GM23338 (cell line): ENCODE measurements around the gene MEIG1. TPM values are rescaled to one million over a fixed set of nuclear protein-coding genes. Genes with fewer than 3 reads are reported as not detected.

ENCODE experiments used
- ATAC-seq: fragments of 200-7000 bp; cut with Tn5 transposase; 3 replicates; pipeline ENCODE4 v1.9.1; 2020
- DNase-seq: peaks from one replicate; pipeline ENCODE4 v3.0.0-alpha.2; 2015; ENCODE audit warnings: low spot score
- H2AFZ ChIP-seq: fragments of 200-600 bp; sonication (generic); 2 replicates; pipeline ENCODE4 v1.8.0; 2016; ENCODE audit warnings: antibody characterized with exemption, mild to moderate bottlenecking, moderate library complexity
- H3F3A ChIP-seq: fragments of 200-600 bp; sonication (generic); replicated peaks from 2 replicates; pipeline ENCODE4 v1.8.0; 2017; ENCODE audit warnings: antibody characterized with exemption, mixed run types, low read depth
- H3K27ac ChIP-seq: fragments of 200-600 bp; sonication (generic); 2 replicates; pipeline ENCODE4 v1.6.1; 2016; ENCODE audit warnings: low read depth
- H3K27me3 ChIP-seq: fragments of 200-600 bp; sonication (generic); 2 replicates; pipeline ENCODE4 v1.8.0; 2016; ENCODE audit warnings: mild to moderate bottlenecking, mixed run types, moderate library complexity; ENCODE audit not compliant: insufficient read depth
- H3K36me3 ChIP-seq: fragments of 200-600 bp; sonication (generic); 2 replicates; pipeline ENCODE4 v1.8.0; 2016; ENCODE audit warnings: mild to moderate bottlenecking; ENCODE audit not compliant: insufficient read depth
- H3K4me1 ChIP-seq: fragments of 200-600 bp; sonication (generic); 2 replicates; pipeline ENCODE4 v1.8.0; 2016; ENCODE audit warnings: mild to moderate bottlenecking, moderate library complexity; ENCODE audit not compliant: insufficient read depth
- H3K4me2 ChIP-seq: fragments of 200-600 bp; sonication (generic); 2 replicates; pipeline ENCODE4 v1.7.1; 2017; ENCODE audit warnings: mixed run types
- H3K4me3 ChIP-seq: fragments of 200-600 bp; sonication (generic); 2 replicates; pipeline ENCODE4 v1.6.1; 2016; ENCODE audit warnings: mixed run types
- H3K79me2 ChIP-seq: fragments of 200-600 bp; sonication (generic); replicated peaks from 2 replicates; pipeline ENCODE4 v1.8.0; 2017; ENCODE audit warnings: mild to moderate bottlenecking; ENCODE audit not compliant: insufficient read depth
- H3K9me2 ChIP-seq: fragments of 200-600 bp; sonication (generic); 2 replicates; pipeline ENCODE4 v1.8.0; 2017; ENCODE audit not compliant: insufficient read depth
- H4K20me1 ChIP-seq: fragments of 200-600 bp; sonication (generic); replicated peaks from 2 replicates; pipeline ENCODE4 v1.8.0; 2017; ENCODE audit warnings: mild to moderate bottlenecking; ENCODE audit not compliant: insufficient read depth
- H3K27ac Mint-ChIP-seq: 2 replicates; pipeline ENCODE4 v1.8.0; 2020; ENCODE audit warnings: inconsistent platforms, mild to moderate bottlenecking, moderate library complexity, mixed read lengths
- H3K27me3 Mint-ChIP-seq: 3 replicates; pipeline ENCODE4 v1.8.0; 2022; ENCODE audit warnings: low read depth, mild to moderate bottlenecking, moderate library complexity, mixed read lengths, inconsistent platforms; ENCODE audit not compliant: insufficient read depth, poor library complexity
- H3K36me3 Mint-ChIP-seq: 3 replicates; pipeline ENCODE4 v1.8.0; 2021; ENCODE audit warnings: low read depth, mild to moderate bottlenecking, inconsistent platforms, moderate library complexity, mixed read lengths
- H3K4me1 Mint-ChIP-seq: 3 replicates; pipeline ENCODE4 v1.8.0; 2020; ENCODE audit warnings: mild to moderate bottlenecking, inconsistent platforms, mixed read lengths
- H3K4me3 Mint-ChIP-seq: 3 replicates; pipeline ENCODE4 v1.8.0; 2021; ENCODE audit warnings: moderate library complexity, mild to moderate bottlenecking, inconsistent platforms, mixed read lengths
- H3K9me3 Mint-ChIP-seq: 3 replicates; pipeline ENCODE4 v1.8.0; 2020; ENCODE audit warnings: moderate library complexity, mild to moderate bottlenecking, inconsistent platforms, mixed read lengths
- CREB1 ChIP-seq: fragments of 250-450 bp; sonication (Bioruptor Pico); IDR thresholded peaks from 2 replicates; pipeline ENCODE4 v1.5.0; 2020; ENCODE audit warnings: low read depth, mild to moderate bottlenecking, moderate library complexity
- CTCF ChIP-seq, 2 experiments: fragments of 200-600 bp in 1 of 2; sonication (generic) in 1 of 2; conservative IDR thresholded peaks; 2 replicates each; pipeline versions ENCODE4 v1.5.1 to v1.6.1; 2016 to 2017; ENCODE audit warnings: antibody characterized with exemption in 2 of 2, low read depth in 2 of 2, mild to moderate bottlenecking in 2 of 2, moderate library complexity in 1 of 2
- ZNF331 ChIP-seq: fragments of 250-450 bp; sonication (Bioruptor Pico); IDR thresholded peaks from 2 replicates; pipeline ENCODE4 v1.5.0; 2020; ENCODE audit warnings: low read depth, mild to moderate bottlenecking, moderate library complexity
- ZNF462 ChIP-seq: fragments of 250-450 bp; sonication (Bioruptor Pico); IDR thresholded peaks from 2 replicates; pipeline ENCODE4 v1.5.0; 2020; ENCODE audit warnings: mild to moderate bottlenecking, moderate library complexity
- polyA plus RNA-seq: library from polyadenylated mRNA; unstranded; fragments of >200 nt; fragmentation: Nextera tagmentation; extraction: Ambion mirVana; gene quantifications from 2 replicates; pipeline ENCODE4 v1.2.1, GENCODE V29; 2016
- total RNA-seq: library from RNA; depleted of rRNA; stranded (reverse); fragments of >200 nt; shearing (Covaris generic); gene quantifications from 2 replicates; pipeline ENCODE4 v1.2.3, GENCODE V29; 2014

MEIG1 gene
- total and polyA plus RNA-seq, 2 experiments from 2014 or later, result 1.2 TPM; not detected in 1

GRCh38 chr10:14930610-14931009 is 28.6 kb upstream of the MEIG1 start:
- peaks cover 39% of the 10 kb centered on the region for H3K36me3 Mint-ChIP-seq
- Histone ChIP-seq H3K4me3 (no peak overlapping the region), H3K36me3 (peaks cover 5% of the 10 kb centered on the region; the same call in 1 of the 2 replicates), H3F3A (no peaks in the 10 kb centered on the region), H2AFZ (no peak overlapping the region), H3K79me2 (no peaks in the 10 kb centered on the region), H4K20me1 (no peaks in the 10 kb centered on the region), H3K9me2 (no peaks in the 10 kb centered on the region), H3K27ac (no peak overlapping the region), H3K27me3 (no peaks in the 10 kb centered on the region), H3K4me1 (no peaks in the 10 kb centered on the region; the same call in 1 of the 2 replicates), H3K4me2 (no peak overlapping the region)
- no peaks in the 10 kb centered on the region; the same call in 2 of the 3 replicates for H3K4me1 Mint-ChIP-seq
- TF ChIP-seq CREB1 (CRISPR knock-in tag) (no peak), CTCF (conservative IDR thresholded peaks at IDR 0.05; ENCODE audit: low read depth in 2 of 2) (no peak), ZNF462 (CRISPR knock-in tag) (no peak)
- no peak for ATAC-seq
- H3K27ac Mint-ChIP-seq, result no peak overlapping the region
- no peak for DNase-seq
- H3K9me3 Mint-ChIP-seq, result no peaks in the 10 kb centered on the region
- no peak overlapping the region for H3K4me3 Mint-ChIP-seq
- no peaks in the 10 kb centered on the region for H3K27me3 Mint-ChIP-seq

GRCh38 chr10:14936584-14936983 is 22.6 kb upstream of the MEIG1 start:
- no peak overlapping the region for H2AFZ ChIP-seq
- no peaks in the 10 kb centered on the region for H3K9me2 ChIP-seq
- no peaks in the 10 kb centered on the region for H3K79me2 ChIP-seq
- H3K36me3 Mint-ChIP-seq, result peaks cover 40% of the 10 kb centered on the region
- DNase-seq (no peak), ATAC-seq (no peak)
- no peak overlapping the region for H3K27ac ChIP-seq
- no peaks in the 10 kb centered on the region for H4K20me1 ChIP-seq
- no peaks in the 10 kb centered on the region for H3K36me3 ChIP-seq
- H3K4me3 Mint-ChIP-seq, result no peak overlapping the region
- no peaks in the 10 kb centered on the region; the same call in 1 of the 2 replicates for H3K4me1 ChIP-seq
- no peak overlapping the region for H3K4me3 ChIP-seq
- H3K4me2 ChIP-seq, result no peak overlapping the region
- no peaks in the 10 kb centered on the region for H3K27me3 ChIP-seq
- no peak overlapping the region for H3K27ac Mint-ChIP-seq
- no peaks in the 10 kb centered on the region for H3F3A ChIP-seq
- no peaks in the 10 kb centered on the region for H3K9me3 Mint-ChIP-seq
- no peaks in the 10 kb centered on the region; the same call in 2 of the 3 replicates for H3K4me1 Mint-ChIP-seq
- no peaks in the 10 kb centered on the region for H3K27me3 Mint-ChIP-seq
- TF ChIP-seq ZNF462 (CRISPR knock-in tag) (no peak), ZNF331 (CRISPR knock-in tag) (no peak)
